Left hindlimb (tissue), 1 donor: ENCODE data around the gene MOCS3.
A peak's percentile ranks its signal among the peaks of the same experiment; 100 is the strongest.

ENCODE experiments used
- DNase-seq: peaks from one replicate; pipeline ENCODE4 v3.0.0-alpha.2; 2018

The MOCS3 gene

DNA sequence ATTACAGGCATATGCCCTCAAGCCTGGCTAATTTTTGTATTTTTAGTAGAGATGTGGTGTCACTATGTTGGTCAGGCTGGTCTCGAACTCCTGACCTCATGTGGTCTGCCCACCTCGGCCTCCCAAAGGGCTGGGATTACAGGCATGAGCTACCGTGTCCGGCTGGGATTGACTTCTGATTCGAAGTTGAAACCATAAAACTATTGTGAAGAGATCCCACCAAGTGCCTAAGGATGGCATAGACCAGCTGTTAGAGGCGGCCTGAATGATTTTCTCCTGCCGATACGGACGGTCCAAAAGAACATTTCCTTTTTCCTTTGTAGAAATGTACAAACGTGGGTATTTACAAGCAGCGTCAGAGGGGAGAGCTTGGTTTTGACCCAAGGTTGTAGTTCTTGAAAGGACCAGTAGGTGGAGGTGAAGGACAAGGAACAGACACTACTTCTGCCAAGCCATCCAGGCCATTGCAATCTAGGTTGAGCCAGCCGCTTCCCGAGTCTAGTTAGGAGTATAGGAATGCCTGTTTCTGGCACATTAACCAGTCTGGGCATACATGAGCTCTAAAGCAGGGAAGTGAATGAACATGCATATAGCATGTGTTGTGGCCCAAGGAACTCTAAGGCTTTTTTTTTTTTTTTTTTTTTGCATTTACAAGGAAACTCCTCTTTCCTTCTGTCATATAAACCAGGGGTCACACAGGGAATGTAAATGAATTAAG, 29.0 kb downstream of the MOCS3 start:
- DNase-seq: peak; percentile 70

GRCh38 chr20:50991076-50991475, 32.5 kb downstream of the MOCS3 start:
- no peak for DNase-seq

DNA sequence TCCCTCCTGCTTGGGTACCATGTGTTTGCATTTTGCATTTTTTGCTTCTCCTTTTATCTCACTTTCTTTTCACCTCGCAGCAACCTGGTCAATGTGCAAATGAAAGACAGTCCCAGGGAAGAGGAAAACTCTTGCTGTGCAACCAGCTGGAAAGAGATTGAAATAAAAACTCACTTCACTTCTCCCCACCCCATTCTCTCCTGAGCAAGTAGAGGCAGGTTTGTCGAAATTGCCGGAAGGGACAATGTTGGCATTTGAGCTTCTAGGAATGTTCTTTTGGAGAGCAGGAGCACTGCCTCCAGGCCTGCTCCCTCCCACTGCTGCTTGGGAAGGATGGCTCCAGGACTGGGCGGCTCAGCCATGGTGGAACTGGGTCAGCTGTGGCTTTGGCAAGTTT, 33.7 kb downstream of the MOCS3 start:
- DNase-seq: no peak

GRCh38 chr20:50992733-50993457, 34.3 kb downstream of the MOCS3 start:
- DNase-seq: no peak

GRCh38 chr20:50993876-50994275, 35.3 kb downstream of the MOCS3 start:
- no peak for DNase-seq

DNA sequence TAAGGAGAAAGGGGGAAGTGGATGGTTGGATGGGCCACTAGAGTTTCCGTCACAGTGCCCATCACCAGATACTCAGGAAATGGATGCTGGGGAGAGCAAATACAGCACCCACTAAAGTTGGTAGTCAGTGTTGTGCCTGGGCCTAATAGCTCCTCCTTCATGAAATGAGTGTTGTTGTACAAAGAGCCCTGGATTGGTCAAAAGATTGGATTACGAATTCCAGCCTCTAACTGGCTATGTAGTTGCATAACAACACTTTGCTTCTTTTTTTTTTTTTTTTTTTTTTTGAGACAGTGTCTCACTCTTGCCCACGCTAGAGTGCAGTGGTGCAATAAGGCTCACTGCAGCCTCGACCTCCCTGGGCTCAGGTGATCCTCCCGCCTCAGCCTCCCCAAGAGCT, 36.9 kb downstream of the MOCS3 start:
- DNase-seq: no peak

- DNase-seq: no peak
These were observed 38.6 kb downstream of the MOCS3 start for GRCh38 chr20:50996901-50997865.

GRCh38 chr20:50999355-50999754, 40.7 kb downstream of the MOCS3 start:
- no peak for DNase-seq

DNA sequence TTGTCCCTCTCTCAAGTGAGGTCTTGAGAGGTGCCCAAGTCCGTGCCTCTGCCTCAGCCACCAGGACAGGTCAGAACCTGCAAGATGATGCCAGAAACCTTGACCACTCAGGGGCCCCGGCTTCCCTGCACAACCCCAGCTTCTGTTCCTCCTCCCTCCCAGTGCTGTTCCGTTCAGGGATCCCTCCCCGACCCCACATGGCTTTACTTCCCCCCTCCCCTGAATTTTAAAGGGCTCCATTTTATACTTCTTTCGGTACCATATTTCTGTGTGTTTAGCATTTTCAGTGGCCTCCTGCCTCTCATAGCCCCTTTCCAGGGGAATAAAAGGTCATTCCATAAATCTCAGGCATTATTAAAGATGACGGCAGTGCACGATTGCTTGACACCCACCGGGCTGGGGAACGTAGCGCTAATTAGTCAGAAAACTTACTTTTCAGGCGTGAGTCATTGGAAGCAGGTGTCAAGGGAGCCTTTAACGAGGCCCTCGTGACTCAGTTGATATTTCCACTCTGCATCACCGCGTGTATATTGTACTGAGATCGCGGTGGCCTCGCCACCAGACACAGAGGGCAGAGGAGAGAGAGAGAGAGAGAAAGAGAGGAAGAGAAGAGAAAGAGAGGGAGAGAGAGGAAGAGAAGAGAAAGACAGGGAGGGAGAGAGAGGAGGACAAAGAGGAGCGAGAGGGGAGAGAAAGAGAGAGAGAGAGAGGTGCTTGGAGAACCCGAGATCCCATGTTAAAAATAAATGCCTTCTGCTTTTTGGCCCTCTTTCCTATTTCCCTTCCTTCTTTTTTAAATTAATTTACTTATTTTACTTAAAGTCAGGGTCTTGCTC, 43.0 kb downstream of the MOCS3 start:
- DNase-seq: no peak

DNA sequence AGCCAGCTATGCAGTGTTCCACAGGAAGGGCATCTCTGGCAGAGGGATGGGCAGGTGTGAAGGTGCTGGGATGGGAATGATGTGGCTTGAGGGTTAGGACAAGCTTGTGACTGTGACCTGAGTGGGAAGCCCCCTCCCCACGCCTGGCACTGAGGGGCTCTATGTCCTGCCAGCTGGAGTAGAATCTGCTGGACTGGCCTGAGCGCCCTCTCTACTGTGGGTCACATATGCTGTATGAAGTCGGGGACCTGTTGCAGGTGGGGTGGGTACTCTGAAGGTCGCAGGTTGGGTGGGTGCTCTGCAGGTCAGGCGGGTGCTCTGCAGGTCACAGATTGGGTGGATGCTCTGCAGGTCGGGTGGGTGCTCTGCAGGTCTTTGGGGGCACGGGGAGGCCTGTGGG, 44.0 kb downstream of the MOCS3 start:
- DNase-seq: no peak

DNA sequence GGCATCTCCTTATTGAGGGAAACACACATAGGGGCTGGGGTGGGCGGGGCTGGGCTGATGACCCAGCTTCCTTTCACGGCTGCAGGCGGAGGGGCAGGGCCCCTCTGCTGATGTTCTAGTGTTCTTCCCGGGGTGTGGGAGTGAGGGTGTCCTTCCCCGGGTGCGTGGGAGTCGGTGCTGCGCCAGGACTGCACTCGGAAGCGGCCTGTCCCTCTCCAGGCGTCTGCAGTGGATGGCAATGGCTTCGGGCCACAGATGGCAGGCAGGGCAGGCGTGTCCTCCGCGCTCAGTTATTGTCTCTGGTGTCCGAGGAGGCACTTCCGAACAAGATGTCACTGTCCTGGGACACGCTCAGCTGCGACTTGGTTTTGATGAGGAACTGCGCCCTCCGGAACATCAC, 45.1 kb downstream of the MOCS3 start:
- DNase-seq: no peak

GRCh38 chr20:51004305-51004727, 45.7 kb downstream of the MOCS3 start:
- no peak for DNase-seq

GRCh38 chr20:51004781-51005180, 46.2 kb downstream of the MOCS3 start:
- DNase-seq: no peak

DNA sequence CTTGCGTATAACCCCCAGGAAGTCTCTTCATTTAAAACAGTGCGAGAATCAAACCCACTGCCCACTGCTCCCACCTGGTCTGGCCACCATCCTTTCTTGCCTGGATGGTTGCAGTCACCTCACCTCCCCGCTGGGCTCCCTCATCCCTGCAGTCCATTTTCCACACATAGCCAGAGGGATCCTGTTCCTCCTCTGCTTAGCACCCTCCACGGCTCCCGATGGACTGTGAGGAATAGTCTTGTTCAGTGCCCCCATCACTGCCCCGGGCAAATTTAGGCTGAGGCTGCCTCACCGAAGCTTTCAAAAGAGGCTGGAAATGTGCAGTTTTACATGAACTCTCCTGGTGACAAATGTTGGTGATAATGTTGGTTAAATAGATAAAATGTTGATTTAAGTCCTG, 46.6 kb downstream of the MOCS3 start:
- no peak for DNase-seq

DNA sequence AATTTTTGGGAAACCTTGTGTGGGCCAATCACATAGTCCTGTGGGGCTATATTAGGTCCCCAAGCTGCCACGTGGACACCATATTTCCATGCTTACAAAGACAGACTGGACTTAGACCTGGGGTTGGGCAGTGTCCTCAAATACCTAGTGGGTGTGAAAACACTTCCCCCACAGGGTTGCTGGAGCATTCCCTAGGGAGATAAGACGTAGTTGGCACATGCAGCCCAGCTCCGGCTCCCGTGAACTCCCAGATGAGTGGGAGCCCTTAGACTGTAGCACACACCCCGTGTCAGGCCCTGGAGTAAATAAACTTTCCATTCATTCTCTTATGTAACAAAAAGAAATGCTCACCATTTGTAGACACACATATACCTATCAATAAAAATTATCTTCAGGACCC, 50.1 kb downstream of the MOCS3 start:
- DNase-seq: no peak

GRCh38 chr20:51009303-51010042, 50.9 kb downstream of the MOCS3 start:
- DNase-seq: no peak

DNA sequence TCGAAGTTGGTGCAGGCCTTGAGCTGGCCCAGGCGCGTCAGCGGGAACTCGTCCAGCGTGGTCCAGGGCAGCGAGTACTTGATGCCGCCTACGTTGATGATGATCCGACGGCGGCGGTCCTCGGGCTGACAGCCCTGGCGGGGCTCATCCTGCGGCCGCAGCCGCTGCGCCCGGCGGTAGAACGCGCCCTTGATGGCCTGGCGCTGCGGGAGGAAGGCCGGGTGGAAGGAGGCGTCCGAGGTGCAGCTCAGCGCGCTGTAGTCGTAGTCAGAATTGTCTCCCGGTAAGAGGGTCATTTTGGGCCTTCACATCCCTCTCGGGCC, 51.4 kb downstream of the MOCS3 start:
- DNase-seq: peak; percentile 1

- no peak for DNase-seq
These were observed 52.3 kb downstream of the MOCS3 start for GRCh38 chr20:51010932-51011331.

- no peak for DNase-seq
These were observed 52.9 kb downstream of the MOCS3 start for GRCh38 chr20:51011479-51011878.

DNA sequence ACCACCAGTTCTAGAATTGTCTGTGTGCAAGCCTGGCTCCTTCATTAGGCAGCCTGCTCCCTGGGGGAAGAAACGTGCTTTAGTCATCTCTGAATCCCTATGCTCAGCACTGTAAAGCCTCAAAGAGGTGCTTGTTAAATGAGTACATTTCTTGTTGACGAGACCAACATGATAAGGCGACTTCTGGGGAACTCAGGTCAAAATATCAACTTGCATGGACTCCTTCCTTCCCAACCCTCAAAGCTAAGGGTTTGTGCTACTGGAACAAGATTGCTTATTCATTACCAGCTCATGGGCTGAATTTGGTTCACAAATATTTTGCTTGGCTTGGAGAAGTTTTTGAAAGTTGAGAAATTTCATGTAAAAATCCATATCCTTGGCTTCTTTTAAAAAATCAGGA, 53.7 kb downstream of the MOCS3 start:
- no peak for DNase-seq
